GM21737 (cell line): Measurements from ENCODE around the gene ITK.
A peak's percentile ranks its signal among the peaks of the same experiment; 100 is the strongest.

ENCODE experiments used
- ATAC-seq: cut with Tn5 transposase; IDR thresholded peaks from one replicate; pipeline ENCODE4 v1.9.1; 2021; ENCODE audit warnings: mild to moderate bottlenecking, moderate library complexity; ENCODE audit not compliant: unreplicated experiment

The ITK gene

DNA sequence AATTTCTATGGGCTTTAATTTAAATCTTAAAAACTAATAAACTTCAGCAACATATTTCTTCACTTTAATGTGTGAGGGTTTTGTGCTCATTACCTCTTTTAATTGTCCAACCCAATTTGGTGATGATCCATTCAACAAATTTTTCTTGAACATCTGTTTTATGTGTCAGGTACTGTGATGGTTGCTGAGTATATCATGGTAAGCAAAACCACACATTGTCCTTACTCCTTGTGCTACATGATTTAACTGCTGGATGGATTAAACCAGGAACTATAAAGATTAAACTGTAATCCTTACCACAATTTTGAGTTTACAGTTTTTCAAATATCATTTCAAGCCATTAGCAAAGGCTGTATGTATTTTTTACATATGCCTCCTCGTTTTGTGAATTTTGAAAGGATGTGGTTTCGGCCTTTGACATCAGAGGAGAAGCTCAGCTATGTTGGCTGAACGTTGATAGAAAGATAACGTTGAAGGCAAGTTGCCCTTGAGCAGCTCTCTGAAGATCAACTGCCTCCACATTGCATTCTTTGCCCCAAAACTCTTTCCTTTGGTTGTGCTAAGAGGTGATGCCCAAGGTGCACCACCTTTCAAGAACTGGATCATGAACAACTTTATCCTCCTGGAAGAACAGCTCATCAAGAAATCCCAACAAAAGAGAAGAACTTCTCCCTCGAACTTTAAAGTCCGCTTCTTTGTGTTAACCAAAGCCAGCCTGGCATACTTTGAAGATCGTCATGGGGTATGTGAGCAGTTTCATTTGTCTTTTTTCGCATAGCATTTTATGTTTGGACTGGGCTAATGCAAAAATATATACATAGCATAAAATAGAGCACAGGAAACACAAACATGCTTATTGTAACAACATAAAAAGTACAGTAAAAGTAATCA lies at the start of gene ITK:
TSS of gene ITK (plus strand) at position 467 of the 891 bp plus-strand sequence. CDS start at position 605, 138 bp downstream.
- no peak for ATAC-seq

DNA sequence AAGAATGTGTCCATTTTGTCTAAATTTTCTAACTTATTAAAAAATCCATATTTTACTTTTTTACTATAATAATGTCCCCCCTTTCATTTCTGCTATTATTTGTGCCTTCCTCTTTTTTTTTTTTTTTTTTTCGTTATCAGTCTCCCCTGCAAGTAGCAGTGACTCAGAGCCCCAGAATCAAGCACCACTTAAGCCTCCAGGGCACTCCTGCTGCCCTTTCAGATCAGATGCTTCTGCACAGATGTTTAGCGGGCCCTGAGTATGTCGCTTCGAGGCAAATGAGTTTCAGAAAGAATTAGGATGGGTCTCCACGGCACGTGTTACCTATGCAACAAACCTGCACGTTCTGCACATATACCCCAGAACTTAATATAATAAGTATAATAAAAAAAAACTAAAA lies 49.7 kb upstream of the ITK start:
- no peak for ATAC-seq

DNA sequence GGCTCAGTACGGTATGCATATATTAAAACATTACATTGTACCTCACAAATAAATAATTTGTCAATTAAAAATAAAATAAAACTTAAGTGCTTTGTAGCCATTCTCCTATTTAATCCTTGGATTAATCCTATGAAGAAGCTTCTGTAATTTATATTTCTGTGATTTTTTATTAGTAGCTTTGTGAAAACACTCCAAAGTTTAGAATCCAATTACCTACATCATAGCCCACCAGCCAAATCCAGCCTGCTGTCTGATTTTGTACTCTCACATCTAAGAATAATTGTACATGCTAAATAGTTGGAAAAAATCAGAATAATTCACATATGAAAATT lies 48.4 kb upstream of the ITK start:
- no peak for ATAC-seq

DNA sequence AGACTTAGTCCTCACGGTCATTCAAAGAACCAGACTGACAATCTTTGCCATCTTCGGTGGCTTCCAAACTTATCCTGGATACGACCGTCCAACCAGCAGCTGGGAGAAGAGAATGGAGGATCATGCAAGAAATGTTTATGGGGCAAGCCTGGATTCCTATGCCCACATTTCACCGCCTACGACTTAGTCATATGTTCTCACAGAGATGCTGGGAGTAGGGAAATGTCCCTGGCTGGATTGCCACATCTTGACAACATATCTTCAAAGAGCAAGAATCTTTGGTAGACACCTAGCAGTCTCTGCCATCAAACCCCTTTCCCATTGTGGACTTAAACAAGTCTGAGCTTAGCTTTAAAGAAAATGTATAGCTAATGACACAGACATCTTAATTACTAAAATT lies 42.9 kb upstream of the ITK start:
- ATAC-seq = no peak

DNA sequence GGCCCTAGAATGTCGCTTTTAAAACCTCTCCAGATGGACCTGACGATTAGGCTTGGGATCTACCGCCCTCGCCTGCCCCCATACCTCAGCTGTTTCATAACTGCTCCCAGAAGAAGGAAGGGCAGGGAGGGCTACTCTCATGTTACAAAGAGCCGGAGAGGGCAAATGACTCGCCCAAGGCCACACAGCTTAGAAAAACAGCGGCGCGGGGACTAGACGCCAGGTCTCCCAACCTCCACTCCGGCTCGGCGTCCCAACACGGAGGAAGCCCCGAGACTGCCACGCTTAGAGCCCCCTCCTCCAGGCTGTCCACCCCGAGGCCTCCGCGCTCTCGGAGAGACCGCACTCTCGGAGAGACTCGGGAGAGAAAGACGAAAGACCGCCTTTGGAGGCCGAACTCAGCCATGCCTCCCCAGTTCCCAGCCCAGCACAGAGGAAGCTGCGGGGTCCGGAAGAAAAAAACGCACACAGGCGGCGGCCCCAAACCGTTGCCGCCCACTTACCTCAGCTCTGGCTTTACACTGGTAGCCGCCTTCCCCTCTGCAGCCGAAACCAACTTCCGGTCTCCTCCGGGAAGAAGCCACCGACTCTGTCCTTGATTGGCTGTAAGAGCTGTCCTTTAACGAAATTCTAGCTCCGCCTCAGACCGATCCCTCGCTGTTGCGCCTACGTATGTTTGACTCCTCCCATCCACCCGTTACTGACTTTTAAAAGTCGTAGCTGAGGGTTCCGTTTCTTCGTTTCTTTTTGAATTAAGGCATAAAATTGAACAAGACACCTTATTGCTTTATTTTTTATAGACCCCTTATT lies 38.1 kb upstream of the ITK start, which contains the start of gene MED7:
TSS of gene MED7 (minus strand) at position 549 of the 810 bp plus-strand sequence. CDS start 3,434 bp downstream, outside the sequence.
- peak; percentile 100 for ATAC-seq

DNA sequence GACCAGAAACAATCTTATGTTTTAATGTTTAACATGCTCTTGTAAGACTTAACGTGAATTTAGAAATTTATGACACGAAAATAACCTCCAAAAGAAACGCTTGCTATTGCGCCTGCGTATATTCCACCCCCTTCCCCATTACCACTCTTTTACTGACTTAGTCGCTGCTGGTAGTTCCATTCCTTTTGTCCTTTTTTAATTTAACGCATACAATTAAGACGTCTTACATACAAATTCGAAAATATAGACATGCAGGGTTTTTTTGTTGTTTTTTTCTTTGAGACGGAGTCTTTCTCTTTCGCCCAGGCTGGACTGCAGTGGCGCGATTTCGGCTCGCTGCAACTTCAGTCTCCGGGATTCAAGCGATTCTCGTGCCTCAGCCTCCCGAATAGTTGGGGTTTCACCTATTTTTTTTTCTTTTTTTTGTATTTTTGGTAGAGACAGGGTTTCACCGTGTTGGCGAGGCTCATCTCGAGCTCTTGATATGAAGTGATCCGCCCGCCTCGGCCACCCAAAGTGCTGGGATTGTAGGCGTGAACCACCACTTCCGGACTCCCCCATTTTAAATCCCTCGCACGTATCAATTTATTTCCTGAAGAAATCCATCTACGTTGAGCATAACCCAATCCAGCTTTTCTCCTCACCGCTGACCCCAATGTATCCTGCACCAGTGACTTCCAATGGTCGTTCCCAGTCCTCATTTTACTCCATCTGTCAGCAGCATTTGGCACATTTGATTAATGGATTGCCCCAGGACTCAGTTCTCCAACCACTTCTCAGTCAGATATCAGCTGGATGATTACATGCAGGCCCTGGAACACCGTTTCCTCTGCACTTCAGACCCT lies 37.3 kb upstream of the ITK start:
- peak; percentile 36 for ATAC-seq

DNA sequence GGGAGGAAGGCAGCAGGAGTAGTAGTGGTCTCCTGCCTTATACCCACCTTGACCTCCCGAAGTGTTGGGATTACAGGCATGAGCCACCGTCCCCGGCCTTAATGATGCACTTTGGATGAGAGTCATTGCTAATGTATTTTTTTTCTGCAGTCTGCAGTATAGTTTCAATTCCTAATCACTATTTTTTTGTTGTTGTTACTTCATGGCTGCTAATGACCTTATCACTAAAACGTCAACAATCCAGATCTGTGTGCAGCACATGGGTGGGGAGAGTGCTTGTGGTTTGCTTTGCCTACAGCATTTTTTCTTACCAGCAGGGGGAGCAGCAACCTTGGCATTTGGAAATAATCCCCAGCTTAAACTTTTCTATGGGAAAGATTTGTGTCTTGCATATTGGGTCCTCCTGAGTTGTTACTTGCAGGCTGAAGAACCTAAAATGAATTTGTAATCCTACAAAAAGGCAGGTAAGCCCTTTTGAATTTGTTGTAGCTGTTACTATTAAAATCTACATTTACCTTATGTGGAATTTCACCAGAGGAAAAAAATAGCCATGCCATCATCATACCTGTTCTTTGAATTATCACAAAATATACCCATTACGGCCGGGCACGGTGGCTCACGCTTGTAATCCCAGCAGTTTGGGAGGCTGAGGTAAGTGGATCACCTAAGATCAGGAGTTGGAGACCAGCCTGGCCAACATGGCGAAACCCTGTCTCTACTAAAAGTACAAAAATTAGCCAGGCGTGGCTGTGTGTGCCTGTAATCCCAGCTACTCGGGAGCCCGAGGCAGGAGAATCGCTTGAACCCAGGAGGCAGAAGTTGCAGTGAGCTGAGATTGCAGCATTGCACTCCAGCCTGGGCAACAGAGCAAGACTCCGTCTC lies 31.7 kb upstream of the ITK start:
- no peak for ATAC-seq

DNA sequence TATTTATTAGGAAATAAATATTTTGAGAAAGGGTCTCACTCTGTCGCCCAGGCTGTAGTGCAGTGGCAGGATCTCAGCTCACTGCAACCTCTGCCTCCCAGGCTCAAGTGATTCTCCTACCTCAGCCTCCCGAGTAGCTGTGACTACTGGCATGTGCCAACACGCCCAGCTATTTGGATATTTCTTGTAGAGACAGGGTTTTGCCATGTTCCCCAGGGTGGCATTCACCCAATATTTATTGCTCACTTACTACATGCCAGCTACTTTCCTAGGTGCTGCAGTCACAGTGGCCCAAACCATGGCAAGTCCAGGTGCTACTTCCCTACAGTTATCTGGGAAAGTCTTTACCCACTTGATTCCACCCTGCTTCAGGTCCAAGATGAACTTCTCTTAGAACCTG lies 29.6 kb upstream of the ITK start:
- ATAC-seq = no peak

DNA sequence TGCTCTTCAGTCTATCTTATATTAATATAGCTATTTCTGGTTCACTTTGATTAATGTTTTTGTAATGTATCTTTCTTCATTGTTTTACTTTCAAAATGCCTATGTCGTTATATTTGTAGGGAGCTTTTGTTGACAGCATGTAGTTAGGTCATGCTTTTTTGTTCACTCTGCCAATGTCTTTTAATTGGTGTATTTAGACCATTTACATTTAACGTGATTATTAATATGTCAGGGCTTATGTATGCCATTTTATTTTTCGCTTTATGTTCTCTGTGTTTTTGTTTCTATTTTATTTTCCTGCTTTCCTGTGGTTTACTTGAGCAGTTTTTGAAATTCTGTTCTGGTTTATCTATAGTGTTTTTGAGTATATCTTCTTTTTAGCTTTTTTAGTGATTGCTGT lies 25.3 kb upstream of the ITK start:
- ATAC-seq = no peak

DNA sequence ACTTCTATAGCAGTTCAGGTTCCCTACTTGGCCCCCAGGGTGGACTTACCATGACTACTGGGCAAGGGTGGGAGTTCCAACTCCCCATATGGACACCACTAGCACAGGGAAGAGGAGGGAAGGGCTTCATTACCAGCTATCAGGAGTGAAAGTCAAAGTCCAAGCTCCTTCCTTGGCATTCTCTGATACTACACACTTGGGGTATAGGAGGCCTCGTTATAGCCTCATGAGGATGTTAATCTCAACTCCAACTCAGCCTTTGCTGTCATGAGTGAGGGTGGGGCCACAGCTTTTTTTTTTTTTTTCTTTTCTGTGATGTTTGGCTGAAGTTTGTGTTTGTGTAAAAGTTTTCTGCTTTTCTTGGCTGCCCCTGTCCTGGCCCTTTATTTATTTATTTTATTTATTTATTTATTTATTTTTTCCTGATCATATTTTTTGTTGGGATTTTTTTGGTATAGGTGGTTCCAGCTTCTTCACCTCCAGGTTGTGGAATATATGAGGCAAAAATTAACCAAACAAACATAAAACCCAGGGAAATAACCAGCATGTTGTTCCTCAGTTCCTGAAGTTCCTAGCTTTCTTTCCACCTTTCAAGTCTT lies 23.2 kb upstream of the ITK start:
- no peak for ATAC-seq

DNA sequence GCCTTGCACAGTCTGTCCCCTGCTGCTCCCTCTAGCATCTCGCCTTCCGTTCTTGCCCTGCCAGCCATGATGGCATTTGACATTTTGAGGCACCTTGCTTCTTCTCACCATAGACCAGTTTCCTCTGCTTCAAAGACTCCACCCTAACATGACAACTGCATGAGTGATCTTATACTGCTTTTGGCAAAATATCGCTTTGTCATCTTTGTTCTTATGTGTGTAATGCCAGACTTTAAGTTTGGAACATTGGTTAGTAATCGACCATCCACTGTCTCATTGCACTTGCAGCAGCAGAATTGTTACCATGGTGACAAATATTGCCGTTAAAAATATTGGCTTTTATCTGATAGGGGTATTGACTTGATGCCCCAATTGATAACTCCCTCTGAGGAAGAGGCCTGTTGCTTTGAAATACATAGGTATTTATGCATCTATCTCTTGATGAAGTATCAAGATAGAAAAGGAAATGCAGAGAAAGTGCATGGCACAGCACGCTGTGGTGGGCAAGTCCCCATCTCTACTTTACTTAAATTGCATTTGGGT lies 21.4 kb upstream of the ITK start:
- no peak for ATAC-seq

DNA sequence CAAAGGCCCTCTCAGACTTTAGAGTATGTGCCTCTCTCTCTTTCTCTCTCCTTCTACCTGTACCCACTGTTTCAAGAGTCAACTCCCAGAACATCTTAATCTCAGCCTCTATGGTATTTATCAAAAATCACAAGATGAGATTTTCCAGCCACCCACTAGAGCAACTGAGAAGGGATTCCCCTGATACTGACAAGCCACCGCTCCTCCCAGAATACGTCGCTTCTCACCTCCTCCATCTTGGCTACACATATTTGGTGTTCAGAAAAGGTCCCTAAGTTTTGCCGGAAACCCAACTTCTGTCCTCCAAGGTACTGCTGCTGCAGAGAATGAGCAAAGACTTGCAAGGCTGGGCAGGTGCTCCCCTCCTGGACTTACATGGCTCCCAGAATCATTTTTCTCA lies 20.6 kb upstream of the ITK start:
- ATAC-seq = no peak

DNA sequence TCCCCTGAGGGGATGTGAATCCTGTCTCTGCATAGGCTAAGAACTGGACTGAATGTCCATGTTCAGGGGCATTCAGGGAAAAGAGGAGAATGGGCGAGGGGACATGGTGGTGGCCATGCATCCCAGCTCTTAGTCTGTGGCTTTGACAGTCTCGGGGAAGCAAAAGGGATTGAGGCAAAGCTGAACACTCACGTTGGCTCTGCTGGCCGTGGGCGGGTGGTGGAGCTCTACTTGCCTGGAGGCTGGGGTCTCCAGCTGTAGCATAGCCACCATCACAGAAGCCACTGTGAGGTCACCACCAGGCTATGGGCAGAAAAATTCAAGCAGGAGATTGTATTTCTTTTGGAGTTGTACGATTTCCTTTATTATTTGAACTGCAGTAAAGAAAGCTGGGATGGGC lies 18.6 kb upstream of the ITK start:
- no peak for ATAC-seq

DNA sequence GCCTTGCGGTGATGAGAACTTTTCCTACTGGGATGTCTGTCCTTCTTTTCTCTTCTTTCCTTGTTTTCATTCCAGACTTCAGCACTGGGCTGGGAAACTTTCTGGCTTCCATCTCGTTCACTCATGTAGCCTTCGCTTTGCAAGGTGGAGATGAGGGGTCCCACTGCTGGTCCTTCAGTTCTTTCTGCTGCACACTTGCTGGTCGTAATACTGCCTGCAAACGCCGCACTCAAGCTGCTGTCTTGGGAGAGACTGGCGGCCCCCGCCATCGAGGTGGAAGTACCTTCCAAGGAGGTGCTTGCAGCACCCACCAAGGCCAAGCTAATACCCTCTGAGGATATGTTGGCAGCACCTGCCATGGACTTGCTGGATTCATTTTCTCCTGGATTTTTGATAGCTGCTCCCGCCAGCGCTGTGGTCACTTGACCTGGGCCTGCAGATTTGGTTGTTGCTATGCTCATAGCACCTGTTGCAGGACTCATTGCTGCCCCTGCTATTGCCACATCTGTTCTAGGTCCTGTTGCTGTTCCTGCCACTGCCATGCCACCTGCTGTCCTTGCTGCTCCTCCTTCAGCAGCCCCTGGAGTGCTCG lies 17.6 kb upstream of the ITK start:
- ATAC-seq = no peak

DNA sequence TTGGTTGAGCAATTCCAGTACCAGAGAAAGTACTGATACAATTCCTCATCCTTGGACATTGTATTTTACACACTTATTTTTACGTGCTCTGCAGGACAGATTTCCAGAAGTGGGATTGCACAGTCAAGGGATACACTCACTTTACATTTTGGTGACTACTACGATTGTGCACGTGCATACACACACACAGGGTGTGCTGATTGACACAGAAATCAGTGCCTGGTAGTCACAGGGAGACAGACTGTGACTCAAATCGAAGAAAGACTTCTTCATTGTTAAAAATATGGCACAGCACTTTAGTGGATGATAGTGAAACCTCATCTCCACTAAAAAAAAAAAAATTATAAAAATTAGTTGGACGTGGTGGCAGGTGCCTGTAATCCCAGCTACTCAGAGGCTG lies 16.1 kb upstream of the ITK start:
- ATAC-seq = no peak

DNA sequence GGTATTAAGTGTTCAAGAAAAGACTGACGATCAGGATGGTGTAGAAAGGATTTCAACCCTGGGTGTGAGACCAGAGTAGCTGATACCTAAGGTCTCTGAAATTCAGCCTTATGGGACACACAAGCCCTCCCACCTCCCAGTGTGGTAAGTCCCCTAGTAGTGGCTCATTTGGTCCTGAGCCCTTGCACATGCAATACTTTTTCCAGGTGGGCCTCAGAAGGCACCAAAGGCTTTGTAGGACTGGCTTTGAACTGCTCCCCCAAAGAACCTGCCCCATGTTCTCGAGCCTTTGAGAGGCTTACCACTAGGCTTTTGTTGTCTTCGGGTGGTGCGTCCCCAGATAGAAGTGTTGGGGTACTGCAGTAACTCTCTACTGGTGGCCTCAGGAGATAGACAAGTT lies 15.4 kb upstream of the ITK start:
- no peak for ATAC-seq

DNA sequence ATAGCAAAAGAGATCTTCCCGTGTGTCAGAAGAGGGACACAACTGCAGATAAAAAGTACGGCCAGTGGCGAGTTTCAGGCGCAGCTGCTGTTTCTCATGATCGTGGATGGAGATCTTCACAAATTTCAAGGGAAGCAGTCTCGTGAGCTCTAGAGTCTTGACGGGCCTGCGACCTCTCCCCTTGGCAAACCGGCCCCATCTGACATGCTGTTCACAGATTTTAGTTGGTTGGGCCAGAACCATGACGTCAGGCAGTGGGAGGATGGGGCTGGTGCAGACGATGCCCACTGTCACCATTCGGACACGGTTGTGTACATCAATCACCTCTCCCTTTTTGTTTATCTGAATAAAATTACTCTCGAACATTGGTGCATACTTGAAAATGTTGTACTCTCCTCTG lies 15.0 kb upstream of the ITK start:
- no peak for ATAC-seq

DNA sequence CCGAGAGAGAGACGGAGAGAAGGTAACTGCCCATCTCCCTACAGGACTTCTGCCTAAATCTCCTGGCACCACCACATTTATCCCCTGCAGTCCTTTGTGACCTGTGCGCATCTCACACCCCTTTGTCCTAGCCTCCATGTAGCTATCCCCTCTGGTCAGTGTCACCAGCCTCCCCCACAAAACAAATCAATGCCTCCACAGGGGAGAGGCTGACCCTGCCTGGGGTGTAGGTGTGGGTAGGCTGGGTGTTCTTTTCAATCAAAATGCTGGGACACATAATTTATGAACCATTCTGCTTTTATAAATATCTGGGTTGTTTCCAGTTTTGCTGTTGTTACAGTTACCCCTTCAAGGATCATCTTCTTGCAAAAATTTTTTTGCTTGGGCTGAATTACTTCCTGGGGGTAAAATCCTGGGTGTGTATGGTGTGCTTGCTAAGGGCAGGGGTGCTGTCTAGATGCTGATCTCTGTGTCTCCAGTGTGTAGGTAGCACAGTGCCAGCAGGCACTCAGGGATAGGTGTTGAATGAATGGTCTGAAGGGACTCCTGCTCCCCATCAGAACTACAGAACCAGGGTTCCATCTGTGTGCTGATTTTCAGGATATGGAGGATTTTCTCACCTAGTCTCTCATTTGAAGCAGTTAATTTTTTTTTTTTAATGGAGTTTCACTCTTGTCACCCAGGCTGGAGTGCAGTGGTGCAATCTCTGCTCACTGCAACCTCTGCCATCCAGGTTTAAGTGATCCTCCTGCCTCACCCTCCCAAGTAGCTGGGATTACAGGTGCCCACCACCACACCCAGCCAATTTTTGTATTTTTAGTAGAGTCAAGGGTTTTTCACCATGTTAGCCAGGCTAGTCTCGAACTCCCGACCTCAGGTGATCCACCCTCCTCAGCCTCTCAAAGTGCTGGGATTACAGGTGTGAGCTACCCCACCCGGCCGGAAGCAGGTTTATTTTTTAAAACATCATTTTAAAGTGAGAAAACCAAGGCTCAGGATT lies 14.1 kb upstream of the ITK start, which contains the start of gene GARIN3:
TSS of gene GARIN3 (minus strand) at position 51 of the 1,000 bp plus-strand sequence. CDS start 96 bp downstream, outside the sequence.
- no peak for ATAC-seq
